NCI-H2227 (cell line): ENCODE measurements around the gene NAALADL2.

Experiments
- DNase-seq: peaks from one replicate; lab custom pipeline; 2025; ENCODE audit not compliant: unreplicated experiment; lab: John Stamatoyannopoulos, UW

NAALADL2 gene

GRCh38 chr3:175295248-175296130 is 436.4 kb downstream of the NAALADL2 start:
- no peak for DNase-seq

GRCh38 chr3:175297216-175297615 is 438.1 kb downstream of the NAALADL2 start:
- DNase-seq: no peak

GRCh38 chr3:175301741-175302140 is 442.6 kb downstream of the NAALADL2 start:
- no peak for DNase-seq

GRCh38 chr3:175304404-175304803 is 445.3 kb downstream of the NAALADL2 start:
- no peak for DNase-seq

- DNase-seq: no peak
Observed at GRCh38 chr3:175307642-175308041, 448.5 kb downstream of the NAALADL2 start.

GRCh38 chr3:175308097-175308496 is 449.0 kb downstream of the NAALADL2 start:
- no peak for DNase-seq

- no peak for DNase-seq
Observed at GRCh38 chr3:175310046-175310445, 450.9 kb downstream of the NAALADL2 start.

GRCh38 chr3:175311404-175311803 is 452.3 kb downstream of the NAALADL2 start:
- no peak for DNase-seq

- DNase-seq: no peak
Observed at GRCh38 chr3:175311946-175312345, 452.8 kb downstream of the NAALADL2 start.

GRCh38 chr3:175312791-175313190 is 453.7 kb downstream of the NAALADL2 start:
- no peak for DNase-seq

- no peak for DNase-seq
Observed at GRCh38 chr3:175316799-175317198, 457.7 kb downstream of the NAALADL2 start.

GRCh38 chr3:175325440-175325839 is 466.3 kb downstream of the NAALADL2 start:
- DNase-seq: no peak

- no peak for DNase-seq
Observed at GRCh38 chr3:175326041-175326440, 466.9 kb downstream of the NAALADL2 start.

- DNase-seq: no peak
Observed at GRCh38 chr3:175329373-175329772, 470.2 kb downstream of the NAALADL2 start.

- no peak for DNase-seq
Observed at GRCh38 chr3:175335229-175335628, 476.1 kb downstream of the NAALADL2 start.

GRCh38 chr3:175336406-175337133 is 477.4 kb downstream of the NAALADL2 start:
- no peak for DNase-seq

- no peak for DNase-seq
Observed at GRCh38 chr3:175337631-175338030, 478.5 kb downstream of the NAALADL2 start.

- peak; percentile 12 for DNase-seq
Observed at GRCh38 chr3:175338775-175339535, 479.8 kb downstream of the NAALADL2 start.

- no peak for DNase-seq
Observed at GRCh38 chr3:175340338-175341015, 481.3 kb downstream of the NAALADL2 start.

- no peak for DNase-seq
Observed at GRCh38 chr3:175342196-175342595, 483.1 kb downstream of the NAALADL2 start.

GRCh38 chr3:175343946-175344345 is 484.8 kb downstream of the NAALADL2 start:
- no peak for DNase-seq
